IPS-NIHi7 (cell line): Measurements from ENCODE around the gene HNRNPH2.

Experiments used
- DNase-seq: peaks from one replicate; pipeline ENCODE4 v3.0.0; 2012; ENCODE audit warnings: mixed read lengths; ENCODE audit errors: extremely low spot score

HNRNPH2 gene

GRCh38 chrX:101407748-101408531, at the start of gene HNRNPH2, which contains the start of gene GLA:
TSS of gene HNRNPH2 (plus strand) at chrX:101408222. CDS start at chrX:101411989, 3,767 bp downstream.
TSS of gene GLA (minus strand) at chrX:101407925. CDS start at chrX:101407903, 22 bp downstream.
- DNase-seq: peak; percentile 76

- no peak for DNase-seq
These were observed 48.1 kb upstream of the HNRNPH2 start for GRCh38 chrX:101359966-101360365.

- DNase-seq: no peak
These were observed 47.6 kb upstream of the HNRNPH2 start for GRCh38 chrX:101360390-101360789.

GRCh38 chrX:101362116-101362515, 45.9 kb upstream of the HNRNPH2 start:
- no peak for DNase-seq

- DNase-seq: no peak
These were observed 45.3 kb upstream of the HNRNPH2 start for GRCh38 chrX:101362757-101363156.

GRCh38 chrX:101365301-101365795, 42.7 kb upstream of the HNRNPH2 start:
- no peak for DNase-seq

- DNase-seq: no peak
These were observed 39.2 kb upstream of the HNRNPH2 start for GRCh38 chrX:101368800-101369199.

GRCh38 chrX:101369687-101370086, 38.3 kb upstream of the HNRNPH2 start:
- no peak for DNase-seq

GRCh38 chrX:101370888-101371504, 37.0 kb upstream of the HNRNPH2 start:
- no peak for DNase-seq

GRCh38 chrX:101377547-101377946, 30.5 kb upstream of the HNRNPH2 start:
- no peak for DNase-seq

GRCh38 chrX:101383679-101384205, 24.3 kb upstream of the HNRNPH2 start:
- DNase-seq: no peak

- no peak for DNase-seq
These were observed 22.9 kb upstream of the HNRNPH2 start for GRCh38 chrX:101385026-101385684.

GRCh38 chrX:101385795-101386541, 22.1 kb upstream of the HNRNPH2 start, which contains the start of gene BTK:
TSS of gene BTK (minus strand) at chrX:101386191. CDS start at chrX:101375284, 10,907 bp downstream.
- DNase-seq: peak; percentile 15

- no peak for DNase-seq
These were observed 21.5 kb upstream of the HNRNPH2 start for GRCh38 chrX:101386542-101386885.

GRCh38 chrX:101388604-101389003, 19.4 kb upstream of the HNRNPH2 start:
- DNase-seq: no peak

- peak; percentile 79 for DNase-seq
These were observed 17.1 kb upstream of the HNRNPH2 start, which contains the start of gene RPL36A for GRCh38 chrX:101390664-101391525. TSS of gene RPL36A (plus strand) at chrX:101391011. CDS start at chrX:101391044, 33 bp downstream.

GRCh38 chrX:101391831-101392230, 16.2 kb upstream of the HNRNPH2 start:
- DNase-seq: no peak

GRCh38 chrX:101393530-101394305, 14.3 kb upstream of the HNRNPH2 start:
- no peak for DNase-seq

GRCh38 chrX:101394372-101394771, 13.7 kb upstream of the HNRNPH2 start:
- DNase-seq: no peak

GRCh38 chrX:101395789-101396188, 12.2 kb upstream of the HNRNPH2 start:
- DNase-seq: no peak
